B cell (primary cell): ENCODE measurements around the gene AMELX. TPM values are rescaled to one million over a fixed set of nuclear protein-coding genes. Genes with fewer than 3 reads are reported as not detected.

Source experiments
- ATAC-seq: fragments of 200-7000 bp; cut with Tn5 transposase; one replicate; pipeline ENCODE4 v1.10.0; 2021; ENCODE audit warnings: low read depth, mild to moderate bottlenecking, moderate number of reproducible peaks, moderate library complexity
- CTCF ChIA-PET: fragments of 350-600 bp; sonication (Branson Sonifier 250); formaldehyde crosslinking; loops from one replicate; lab custom pipeline; 2021; ENCODE audit warnings: antibody characterized with exemption, inconsistent platforms; lab: Charles Lee
- POLR2A ChIA-PET: fragments of 350-600 bp; sonication (Branson Sonifier 250); formaldehyde crosslinking; loops from one replicate; lab custom pipeline; 2021; ENCODE audit warnings: antibody characterized with exemption; lab: Charles Lee
- DNase-seq: peaks from one replicate; pipeline ENCODE4 v3.0.0; 2013
- H2AFZ ChIP-seq: 2 replicates; pipeline ENCODE4 v1.6.1; 2012; ENCODE audit warnings: mild to moderate bottlenecking, low read depth, low read length; ENCODE audit not compliant: insufficient read depth, poor library complexity, severe bottlenecking
- H3K27ac ChIP-seq, 2 donors: 1 replicate in 1 of 2; 2 replicates in 1 of 2; pipeline ENCODE4 v1.5.1; 2012 to 2013; ENCODE audit warnings: low read length in 2 of 2, mild to moderate bottlenecking in 2 of 2, moderate library complexity in 1 of 2
- H3K27me3 ChIP-seq, 4 experiments: fragments of 200-600 bp in 1 of 4; sonication (generic) in 1 of 4; replicated peaks in 1 of 4; 1 replicate in 2 of 4; 2 replicates in 2 of 4; pipeline versions ENCODE4 v1.6.1 to v1.7.0; 2013 to 2016; ENCODE audit warnings: low read length in 3 of 4, mild to moderate bottlenecking in 2 of 4, mixed read lengths in 1 of 4, moderate library complexity in 1 of 4; ENCODE audit not compliant: insufficient read depth in 4 of 4, control insufficient read depth in 3 of 4; ENCODE audit errors: control extremely low read depth in 1 of 4
- H3K36me3 ChIP-seq, 2 experiments: replicated peaks in 1 of 2; 1 replicate in 1 of 2; 2 replicates in 1 of 2; pipeline versions ENCODE4 v1.6.1 to v1.7.1; 2013; ENCODE audit warnings: low read length in 1 of 2; ENCODE audit not compliant: insufficient read depth in 2 of 2, control insufficient read depth in 1 of 2; ENCODE audit errors: control extremely low read depth in 1 of 2, extremely low read depth in 1 of 2
- H3K4me1 ChIP-seq, 2 donors: fragments of 200-600 bp in 1 of 2; sonication (generic) in 1 of 2; 1 replicate in 1 of 2; 2 replicates in 1 of 2; pipeline versions ENCODE4 v1.5.1 to v1.6.1; 2013 to 2017; ENCODE audit warnings: low read length in 2 of 2; ENCODE audit not compliant: control insufficient read depth in 2 of 2, insufficient read depth in 2 of 2
- H3K4me2 ChIP-seq: replicated peaks from 2 replicates; pipeline ENCODE3; 2012; ENCODE audit warnings: mild to moderate bottlenecking, low read depth, low read length; ENCODE audit not compliant: poor library complexity, severe bottlenecking
- H3K4me3 ChIP-seq, 5 experiments: fragments of 200-600 bp in 1 of 5; sonication (generic) in 1 of 5; 1 replicate in 3 of 5; 2 replicates in 2 of 5; pipeline versions ENCODE4 v1.5.1 to v1.7.0; 2011 to 2016; ENCODE audit warnings: low read length in 4 of 5, mild to moderate bottlenecking in 4 of 5, low read depth in 2 of 5, control low read depth in 1 of 5, moderate library complexity in 1 of 5; ENCODE audit not compliant: insufficient read depth in 1 of 5; ENCODE audit errors: control extremely low read depth in 1 of 5, extremely low read depth in 1 of 5
- H3K79me2 ChIP-seq: fragments of 200-600 bp; sonication (generic); one replicate; pipeline ENCODE4 v1.6.0; 2016; ENCODE audit warnings: low read length; ENCODE audit not compliant: control insufficient read depth, insufficient read depth
- H3K9ac ChIP-seq: fragments of 200-600 bp; sonication (generic); 2 replicates; pipeline ENCODE4 v1.6.1; 2017; ENCODE audit warnings: mild to moderate bottlenecking, low read length, moderate library complexity
- H3K9me3 ChIP-seq, 3 donors: one replicate each; pipeline versions ENCODE4 v1.6.1 to v1.7.1; 2013; ENCODE audit warnings: low read length in 2 of 3; ENCODE audit not compliant: control insufficient read depth in 2 of 3, insufficient read depth in 1 of 3; ENCODE audit errors: control extremely low read depth in 1 of 3
- H4K20me1 ChIP-seq: 2 replicates; pipeline ENCODE4 v1.6.0; 2012; ENCODE audit warnings: mild to moderate bottlenecking, low read length; ENCODE audit not compliant: insufficient read depth, control insufficient read depth, poor library complexity, severe bottlenecking
- H3K27ac Mint-ChIP-seq: one replicate; pipeline ENCODE4 v1.8.0; 2021; ENCODE audit warnings: mixed read lengths
- H3K27me3 Mint-ChIP-seq: one replicate; pipeline ENCODE4 v1.8.0; 2021; ENCODE audit warnings: mixed read lengths
- H3K4me1 Mint-ChIP-seq: one replicate; pipeline ENCODE4 v1.8.0; 2021; ENCODE audit warnings: mixed read lengths
- H3K4me3 Mint-ChIP-seq: one replicate; pipeline ENCODE4 v1.8.0; 2021; ENCODE audit warnings: mixed read lengths
- H3K9me3 Mint-ChIP-seq: one replicate; pipeline ENCODE4 v1.8.0; 2022; ENCODE audit warnings: mixed read lengths; ENCODE audit not compliant: insufficient read depth
- EZH2 ChIP-seq: IDR thresholded peaks from 2 replicates; pipeline ENCODE4 v1.6.1; 2012; ENCODE audit warnings: borderline replicate concordance, low read depth, mild to moderate bottlenecking, moderate library complexity, low read length; ENCODE audit not compliant: insufficient read depth, poor library complexity, severe bottlenecking
- WGBS: methylation state at CpG from one replicate; pipeline ENCODE4 v1.1.5; 2013; ENCODE audit warnings: missing lambda C conversion rate; ENCODE audit not compliant: insufficient coverage; 5-methylcytosine and 5-hydroxymethylcytosine counted together
- intact Hi-C: fragments of 100-400 bp; cut with micrococcal nuclease; formaldehyde crosslinking; loops from one replicate; pipeline ENCODE4 v1.10.0; 2022
- polyA plus RNA-seq: library from polyadenylated mRNA; depleted of rRNA; stranded (reverse); fragments of >200 nt; gene quantifications from 2 replicates; pipeline ENCODE4 v1.2.3, GENCODE V29; 2012
- total RNA-seq, 2 donors: library from RNA; stranded (reverse); fragments of 120-200 nt in 1 of 2; gene quantifications; 1 replicate in 1 of 2; 2 replicates in 1 of 2; pipeline versions ENCODE4 v1.2.3 to v1.2.4, GENCODE V29; 2013 to 2022
- TF ChIP-seq, protein P1 (sequence below): fragments of 200-600 bp; IDR thresholded peaks from one replicate; pipeline ENCODE4 v1.8.0; 2022; ENCODE audit warnings: antibody characterized with exemption, mild to moderate bottlenecking

The AMELX gene
- total and polyA plus RNA-seq, 2 donors (not counting 1 experiment from before 2014, with no cell fraction given): not detected

DNA sequence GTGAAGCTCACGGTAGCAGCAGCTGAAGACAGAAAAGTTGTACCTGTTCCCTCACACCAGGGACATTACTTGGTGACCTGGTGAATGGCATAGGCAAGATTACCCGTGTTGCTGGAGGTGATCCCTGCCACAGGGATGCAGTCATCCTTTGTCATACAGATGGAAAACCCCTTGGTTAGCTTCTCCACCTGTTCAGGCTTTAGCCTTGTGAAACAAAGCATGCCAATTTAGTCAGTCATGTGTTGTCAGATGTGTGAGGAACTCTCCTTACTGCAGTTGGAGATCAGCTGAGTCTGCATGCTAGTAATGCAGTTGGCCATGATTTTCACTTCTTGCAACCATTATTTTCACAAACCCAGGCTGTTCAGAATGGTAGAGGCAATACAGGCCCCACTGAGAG is 41.0 kb downstream of the AMELX start:
- POLR2A ChIA-PET: interaction anchor here (0.5 kb wide), 1 partner anchor 1737 kb away, joined by 7 read pairs; no protein-coding TSS in a partner anchor
- Mint-ChIP-seq H3K27me3 (no peaks in the 10 kb centered on the region), H3K4me3 (no peak overlapping the region), H3K27ac (no peak overlapping the region), H3K4me1 (peaks cover 17% of the 10 kb centered on the region), H3K9me3 (no peaks in the 10 kb centered on the region)
- Histone ChIP-seq H3K79me2 (no peaks in the 10 kb centered on the region), H2AFZ (no peak overlapping the region), H3K4me3 (no peak overlapping the region), H3K27ac (no peak overlapping the region), H3K9ac (no peak overlapping the region), H3K27me3 (no peaks in the 10 kb centered on the region), H3K4me1 (no peaks in the 10 kb centered on the region), H3K36me3 (no peaks in the 10 kb centered on the region), H3K9me3 (peaks cover 0 to 3% (median 0%) of the 10 kb centered on the region in 3 donors), H3K4me2 (no peak overlapping the region), H4K20me1 (no peaks in the 10 kb centered on the region)
- no peak for DNase-seq
- no CpG with 5 or more reads among the region's 2 CpGs for WGBS
- CTCF ChIA-PET: no interaction called here
- TF ChIP-seq EZH2: no peak
- TF ChIP-seq, protein P1, sequence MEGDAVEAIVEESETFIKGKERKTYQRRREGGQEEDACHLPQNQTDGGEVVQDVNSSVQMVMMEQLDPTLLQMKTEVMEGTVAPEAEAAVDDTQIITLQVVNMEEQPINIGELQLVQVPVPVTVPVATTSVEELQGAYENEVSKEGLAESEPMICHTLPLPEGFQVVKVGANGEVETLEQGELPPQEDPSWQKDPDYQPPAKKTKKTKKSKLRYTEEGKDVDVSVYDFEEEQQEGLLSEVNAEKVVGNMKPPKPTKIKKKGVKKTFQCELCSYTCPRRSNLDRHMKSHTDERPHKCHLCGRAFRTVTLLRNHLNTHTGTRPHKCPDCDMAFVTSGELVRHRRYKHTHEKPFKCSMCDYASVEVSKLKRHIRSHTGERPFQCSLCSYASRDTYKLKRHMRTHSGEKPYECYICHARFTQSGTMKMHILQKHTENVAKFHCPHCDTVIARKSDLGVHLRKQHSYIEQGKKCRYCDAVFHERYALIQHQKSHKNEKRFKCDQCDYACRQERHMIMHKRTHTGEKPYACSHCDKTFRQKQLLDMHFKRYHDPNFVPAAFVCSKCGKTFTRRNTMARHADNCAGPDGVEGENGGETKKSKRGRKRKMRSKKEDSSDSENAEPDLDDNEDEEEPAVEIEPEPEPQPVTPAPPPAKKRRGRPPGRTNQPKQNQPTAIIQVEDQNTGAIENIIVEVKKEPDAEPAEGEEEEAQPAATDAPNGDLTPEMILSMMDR: no peak
- no peak for ATAC-seq
- intact Hi-C loops: no loop called here

DNA sequence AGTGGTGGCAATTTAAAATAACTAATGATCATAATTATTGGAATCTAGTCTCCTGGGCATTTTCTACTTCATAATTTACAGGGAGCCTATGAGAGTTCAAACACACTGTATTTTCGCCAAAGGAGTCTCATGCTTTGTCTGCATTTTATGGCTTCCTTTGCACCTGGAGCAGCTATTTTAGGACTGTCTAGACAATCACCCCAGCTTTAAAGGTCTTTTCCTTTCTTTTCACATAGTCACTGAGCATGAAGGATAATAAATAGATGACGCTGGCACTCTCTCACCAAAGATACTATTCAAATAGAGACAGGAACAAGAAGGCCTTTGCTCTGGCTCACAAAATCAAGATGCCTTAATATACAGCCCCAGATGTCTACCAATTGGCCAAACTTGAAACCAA is 43.0 kb downstream of the AMELX start:
- H3K4me3 Mint-ChIP-seq: no peak overlapping the region
- Histone ChIP-seq H3K36me3 (no peaks in the 10 kb centered on the region), H3K9ac (no peak overlapping the region), H2AFZ (no peak overlapping the region), H3K79me2 (no peaks in the 10 kb centered on the region), H3K4me3 (no peak overlapping the region), H3K27me3 (no peaks in the 10 kb centered on the region), H3K9me3 (peaks cover 0 to 8% (median 0%) of the 10 kb centered on the region in 3 donors), H3K4me1 (peaks cover 3 to 9% of the 10 kb centered on the region in 2 donors), H4K20me1 (no peaks in the 10 kb centered on the region), H3K27ac (no peak overlapping the region), H3K4me2 (no peak overlapping the region)
- WGBS: 17% methylated on average over 1 of the region's 2 CpGs
- TF ChIP-seq, protein P1: no peak
- no peak for TF ChIP-seq EZH2
- H3K9me3 Mint-ChIP-seq: no peaks in the 10 kb centered on the region
- no peaks in the 10 kb centered on the region for H3K27me3 Mint-ChIP-seq
- H3K4me1 Mint-ChIP-seq: peaks cover 33% of the 10 kb centered on the region
- POLR2A ChIA-PET: no interaction called here
- intact Hi-C loops: no loop called here
- H3K27ac Mint-ChIP-seq: no peak overlapping the region
- no peak for ATAC-seq
- CTCF ChIA-PET: no interaction called here
- DNase-seq: no peak
